GM23248 (cell line): ENCODE results near the gene HSD17B14. TPM values are rescaled to one million over a fixed set of nuclear protein-coding genes. Genes with fewer than 3 reads are reported as not detected.
"Not testable (repeated sequence)": the region's sequence is repeated elsewhere in the genome, so short reads cannot be mapped to it uniquely, and the experiment has no call there.

Experiments
- DNase-seq: peaks from one replicate; pipeline ENCODE4 v3.0.0-alpha.2; 2015
- H2AFZ ChIP-seq: fragments of 200-600 bp; sonication (generic); 2 replicates; pipeline ENCODE4 v1.6.1; 2016; ENCODE audit warnings: antibody characterized with exemption
- H3F3A ChIP-seq: fragments of 200-600 bp; sonication (generic); 2 replicates; pipeline ENCODE4 v1.6.1; 2016; ENCODE audit warnings: mild to moderate bottlenecking, antibody characterized with exemption, mixed run types; ENCODE audit not compliant: insufficient read depth
- H3K27ac ChIP-seq: fragments of 200-600 bp; sonication (generic); 2 replicates; pipeline ENCODE4 v1.5.1; 2016; ENCODE audit warnings: mild to moderate bottlenecking
- H3K27me3 ChIP-seq: fragments of 200-600 bp; sonication (generic); replicated peaks from 2 replicates; pipeline ENCODE4 v1.6.1; 2016; ENCODE audit warnings: mild to moderate bottlenecking; ENCODE audit not compliant: insufficient read depth
- H3K36me3 ChIP-seq: fragments of 200-600 bp; sonication (generic); 2 replicates; pipeline ENCODE4 v1.6.1; 2016; ENCODE audit warnings: low read depth, mild to moderate bottlenecking
- H3K4me1 ChIP-seq: fragments of 200-600 bp; sonication (generic); 2 replicates; pipeline ENCODE4 v1.6.1; 2016; ENCODE audit warnings: mild to moderate bottlenecking; ENCODE audit not compliant: insufficient read depth
- H3K4me2 ChIP-seq: fragments of 200-600 bp; sonication (generic); one replicate; pipeline ENCODE4 v1.6.1; 2016; ENCODE audit warnings: mild to moderate bottlenecking; ENCODE audit not compliant: unreplicated experiment
- H3K4me3 ChIP-seq: fragments of 200-600 bp; sonication (generic); 2 replicates; pipeline ENCODE4 v1.5.1; 2016; ENCODE audit warnings: mild to moderate bottlenecking
- H3K79me2 ChIP-seq: fragments of 200-600 bp; sonication (generic); 2 replicates; pipeline ENCODE4 v1.6.1; 2016; ENCODE audit warnings: mild to moderate bottlenecking; ENCODE audit not compliant: insufficient read depth
- H3K9ac ChIP-seq: fragments of 200-600 bp; sonication (generic); 2 replicates; pipeline ENCODE4 v1.6.1; 2016; ENCODE audit warnings: mild to moderate bottlenecking
- H3K9me2 ChIP-seq: fragments of 200-600 bp; sonication (generic); 2 replicates; pipeline ENCODE4 v1.6.1; 2016; ENCODE audit warnings: mixed run types, mild to moderate bottlenecking, moderate library complexity; ENCODE audit not compliant: insufficient read depth
- H3K9me3 ChIP-seq: fragments of 200-600 bp; sonication (generic); one replicate; pipeline ENCODE4 v1.6.1; 2017; ENCODE audit warnings: low read depth
- H4K20me1 ChIP-seq: fragments of 200-600 bp; sonication (generic); 2 replicates; pipeline ENCODE4 v1.6.0; 2016; ENCODE audit not compliant: insufficient read depth
- EZH2 ChIP-seq: fragments of 200-600 bp; sonication (generic); IDR thresholded peaks from 2 replicates; pipeline ENCODE4 v1.6.1; 2018; ENCODE audit warnings: antibody characterized with exemption, mild to moderate bottlenecking; ENCODE audit not compliant: insufficient read depth, poor library complexity, severe bottlenecking
- EZH2phosphoT487 ChIP-seq: fragments of 200-600 bp; sonication (generic); IDR thresholded peaks from 2 replicates; pipeline ENCODE4 v1.6.1; 2018; ENCODE audit warnings: antibody characterized with exemption, moderate library complexity, mild to moderate bottlenecking, low read depth; ENCODE audit not compliant: insufficient read depth
- WGBS, 2 experiments: methylation state at CpG; one replicate each; pipeline ENCODE4 v1.1.6; 2015 to 2017; ENCODE audit warnings: low lambda C conversion rate in 2 of 2, low coverage in 1 of 2; ENCODE audit errors: missing lambda C conversion rate in 2 of 2; 5-methylcytosine and 5-hydroxymethylcytosine counted together
- in situ Hi-C: fragments of 300-500 bp; cut with MboI; formaldehyde crosslinking; loops from 2 replicates; pipeline ENCODE4 v1.15.0; 2020
- polyA plus RNA-seq: library from polyadenylated mRNA; unstranded; fragments of >200 nt; fragmentation: Nextera tagmentation; extraction: Ambion mirVana; gene quantifications from 2 replicates; pipeline ENCODE4 v1.2.1, GENCODE V29; 2016
- total RNA-seq: library from RNA; depleted of rRNA; stranded (reverse); fragments of >200 nt; shearing (Covaris generic); gene quantifications from 2 replicates; pipeline ENCODE4 v1.2.3, GENCODE V29; 2014

The HSD17B14 gene
- total and polyA plus RNA-seq, 2 experiments from 2014 or later, result 2.6 to 4.4 TPM

DNA sequence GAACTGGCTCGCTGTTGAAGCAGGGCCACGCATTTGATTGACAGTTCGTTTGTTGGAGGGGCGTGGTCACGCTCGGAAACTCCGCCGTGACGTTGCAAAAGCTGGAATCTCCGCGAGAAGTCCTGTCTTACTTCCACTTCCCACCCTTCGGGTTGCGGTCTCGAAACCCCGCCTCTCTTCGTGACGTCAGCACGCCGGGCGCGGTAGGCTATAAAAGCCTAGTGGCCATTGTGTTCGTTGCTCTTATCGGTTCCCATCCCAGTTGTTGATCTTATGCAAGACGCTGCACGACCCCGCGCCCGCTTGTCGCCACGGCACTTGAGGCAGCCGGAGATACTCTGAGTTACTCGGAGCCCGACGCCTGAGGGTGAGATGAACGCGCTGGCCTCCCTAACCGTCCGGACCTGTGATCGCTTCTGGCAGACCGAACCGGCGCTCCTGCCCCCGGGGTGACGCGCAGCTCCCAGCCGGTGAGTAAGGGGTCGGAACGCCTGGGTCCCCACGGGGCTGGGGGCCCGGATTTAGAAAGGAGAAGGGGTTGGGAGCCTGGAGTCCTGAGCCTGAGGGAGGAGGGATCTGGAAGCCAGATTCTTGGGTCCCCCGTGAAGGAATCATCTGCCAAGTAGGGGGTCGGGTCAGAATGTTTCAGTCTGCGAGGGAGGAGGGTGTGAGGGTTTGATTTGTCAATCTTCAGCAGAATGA is 36.0 kb upstream of the HSD17B14 start, which contains the start of gene PPP1R15A:
PPP1R15A (plus strand) TSS at position 240 of the 702 bp plus-strand sequence. CDS start 813 bp downstream, outside the sequence.
- Histone ChIP-seq H2AFZ (peak within 1 kb of the TSS; percentile 54), H3F3A (peaks cover 37% of the 10 kb centered on the region), H3K36me3 (peaks cover 38% of the 10 kb centered on the region), H3K4me3 (peak within 1 kb of the TSS; percentile 94), H3K4me2 (peak within 1 kb of the TSS; percentile 96), H3K9me3 (no peaks in the 10 kb centered on the region), H4K20me1 (peaks cover 5% of the 10 kb centered on the region; the same call in 1 of the 2 replicates), H3K27ac (peak within 1 kb of the TSS; percentile 100), H3K79me2 (peaks cover 51% of the 10 kb centered on the region), H3K4me1 (peaks cover 26% of the 10 kb centered on the region), H3K9ac (peak within 1 kb of the TSS; percentile 100), H3K9me2 (no peaks in the 10 kb centered on the region), H3K27me3 (no peaks in the 10 kb centered on the region)
- no peak for TF ChIP-seq EZH2
- 0 out of 2 replicates have a peak, but pooled peaks have one; percentile 51 for TF ChIP-seq EZH2phosphoT487
- 1% methylated on average over 47 to 53 of the region's 53 CpGs for WGBS, 2 experiments
- DNase-seq, result peak; percentile 97
- in situ Hi-C loops, result no loop called here

DNA sequence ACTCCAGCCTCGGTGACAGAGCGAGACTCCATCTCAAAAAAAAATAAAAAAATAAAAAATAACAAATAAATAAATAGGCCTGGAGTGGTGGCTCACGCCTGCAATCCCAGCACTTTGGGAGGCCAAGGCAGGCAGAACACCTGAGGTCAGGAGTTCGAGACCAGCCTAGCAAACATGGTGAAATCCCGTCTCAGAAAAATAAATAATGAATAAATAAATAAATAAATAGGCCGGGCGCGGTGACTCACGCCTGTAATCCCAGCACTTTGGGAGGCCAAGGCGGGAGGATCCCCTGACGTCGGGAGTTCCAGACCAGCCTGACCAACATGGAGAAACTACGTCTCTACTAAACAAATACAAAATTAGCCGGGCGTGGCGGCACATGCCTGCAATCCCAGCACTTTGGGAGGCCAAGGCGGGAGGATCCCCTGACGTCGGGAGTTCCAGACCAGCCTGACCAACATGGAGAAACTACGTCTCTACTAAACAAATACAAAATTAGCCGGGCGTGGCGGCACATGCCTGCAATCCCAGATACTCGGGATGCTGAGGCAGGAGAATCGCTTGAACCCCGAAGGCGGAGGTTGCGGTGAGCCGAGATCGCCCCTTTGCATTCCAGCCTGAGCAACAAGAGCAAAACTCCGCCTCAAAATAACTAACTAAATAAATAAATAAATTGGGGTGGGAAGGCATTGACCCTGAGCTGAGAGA is 35.3 kb upstream of the HSD17B14 start:
- H3K9me3 ChIP-seq, DNase-seq, H3K27me3 ChIP-seq, H3K9me2 ChIP-seq, in situ Hi-C loops, H4K20me1 ChIP-seq: not testable (repeated sequence)
- Histone ChIP-seq H3K9ac (peak overlapping the region; percentile 100; the same call in 1 of the 2 replicates), H3F3A (peaks cover 33% of the 10 kb centered on the region), H3K4me2 (peak overlapping the region; percentile 45), H3K36me3 (peaks cover 31% of the 10 kb centered on the region), H3K4me3 (peak overlapping the region; percentile 94), H2AFZ (peak overlapping the region; percentile 54), H3K27ac (peak overlapping the region; percentile 100; the same call in 1 of the 2 replicates), H3K79me2 (peaks cover 51% of the 10 kb centered on the region), H3K4me1 (peaks cover 31% of the 10 kb centered on the region)
- WGBS, 2 experiments, result 78 to 83% methylated on average over 27 of the region's 31 CpGs

- Histone ChIP-seq H3K4me1 (peaks cover 21% of the 10 kb centered on the region), H3K79me2 (peaks cover 52% of the 10 kb centered on the region), H3K27ac (no peak overlapping the region), H3F3A (peaks cover 24% of the 10 kb centered on the region), H3K9me3 (no peaks in the 10 kb centered on the region), H2AFZ (no peak overlapping the region), H4K20me1 (peaks cover 5% of the 10 kb centered on the region; the same call in 1 of the 2 replicates), H3K9ac (no peak overlapping the region), H3K4me2 (no peak overlapping the region), H3K4me3 (no peak overlapping the region), H3K9me2 (no peaks in the 10 kb centered on the region), H3K27me3 (no peaks in the 10 kb centered on the region), H3K36me3 (peaks cover 19% of the 10 kb centered on the region)
- WGBS, 2 experiments, result 95 to 97% methylated on average over 9 of the region's 9 CpGs
- no peak for TF ChIP-seq EZH2phosphoT487
- TF ChIP-seq EZH2, result no peak
- in situ Hi-C loops, result no loop called here
- no peak for DNase-seq
Measured at GRCh38 chr19:48870048-48870447, 33.8 kb upstream of the HSD17B14 start.

GRCh38 chr19:48868114-48868886 is 32.0 kb upstream of the HSD17B14 start, which contains the start of gene PLEKHA4:
PLEKHA4 (minus strand) TSS chr19:48868617; CDS start chr19:48867620, 997 bp downstream.
- no peak for TF ChIP-seq EZH2phosphoT487
- Histone ChIP-seq H3F3A (peaks cover 7% of the 10 kb centered on the region), H3K9me2 (no peaks in the 10 kb centered on the region), H3K27me3 (no peaks in the 10 kb centered on the region), H3K9ac (peak within 1 kb of the TSS; percentile 82), H3K4me2 (peak within 1 kb of the TSS; percentile 79), H3K79me2 (peaks cover 34% of the 10 kb centered on the region), H2AFZ (peak within 1 kb of the TSS; percentile 81), H3K27ac (peak within 1 kb of the TSS; percentile 68), H4K20me1 (no peaks in the 10 kb centered on the region), H3K4me1 (peaks cover 21% of the 10 kb centered on the region), H3K9me3 (no peaks in the 10 kb centered on the region), H3K36me3 (peaks cover 3% of the 10 kb centered on the region), H3K4me3 (peak within 1 kb of the TSS; percentile 69)
- DNase-seq, result peak; percentile 80
- in situ Hi-C loops, result no loop called here
- WGBS, 2 experiments, result 2 to 7% methylated on average over 6 to 11 of the region's 11 CpGs
